H9 (cell line): Measurements from ENCODE around the gene TTC39B. TPM values are rescaled to one million over a fixed set of nuclear protein-coding genes. Genes with fewer than 3 reads are reported as not detected.

ENCODE experiments used
- DNase-seq: peaks from one replicate; pipeline ENCODE4 v3.0.0-alpha.2; 2017
- H2AFZ ChIP-seq: one replicate; pipeline ENCODE4 v1.6.1; 2013; ENCODE audit warnings: mild to moderate bottlenecking, low read length, control low read depth, moderate library complexity
- H2AK5ac ChIP-seq: 2 replicates; pipeline ENCODE4 v1.6.1; 2013; ENCODE audit warnings: low read length, control low read depth, mixed read lengths; ENCODE audit not compliant: insufficient read length
- H2BK120ac ChIP-seq: one replicate; pipeline ENCODE4 v1.6.1; 2013; ENCODE audit warnings: low read depth, mild to moderate bottlenecking, low read length, control low read depth, inconsistent platforms; ENCODE audit not compliant: poor library complexity, severe bottlenecking
- H2BK12ac ChIP-seq: 2 replicates; pipeline ENCODE4 v1.6.1; 2013; ENCODE audit warnings: low read length, control low read depth, mixed read lengths, low read depth; ENCODE audit not compliant: insufficient read length
- H2BK15ac ChIP-seq: 2 replicates; pipeline ENCODE4 v1.6.1; 2013; ENCODE audit warnings: low read depth, low read length, control low read depth
- H2BK20ac ChIP-seq: one replicate; pipeline ENCODE4 v1.6.1; 2013; ENCODE audit warnings: low read depth, mild to moderate bottlenecking, low read length, control low read depth, inconsistent platforms; ENCODE audit not compliant: poor library complexity, severe bottlenecking
- H2BK5ac ChIP-seq: 2 replicates; pipeline ENCODE4 v1.6.1; 2013; ENCODE audit warnings: low read length, control low read depth, mixed read lengths; ENCODE audit not compliant: insufficient read length
- H3K14ac ChIP-seq: 2 replicates; pipeline ENCODE4 v1.6.1; 2013; ENCODE audit warnings: low read length, control low read depth; ENCODE audit not compliant: insufficient read depth
- H3K18ac ChIP-seq: 2 replicates; pipeline ENCODE4 v1.6.1; 2013; ENCODE audit warnings: low read depth, mild to moderate bottlenecking, mixed read lengths, low read length, control low read depth; ENCODE audit not compliant: insufficient read length
- H3K23ac ChIP-seq: 2 replicates; pipeline ENCODE4 v1.6.1; 2013; ENCODE audit warnings: low read length, control low read depth, mixed read lengths, low read depth; ENCODE audit not compliant: insufficient read length
- H3K23me2 ChIP-seq: 2 replicates; pipeline ENCODE4 v1.6.1; 2013; ENCODE audit warnings: low read depth, mild to moderate bottlenecking, mixed read lengths, low read length, control low read depth; ENCODE audit not compliant: insufficient read length, poor library complexity, severe bottlenecking
- H3K27ac ChIP-seq: 2 replicates; pipeline ENCODE4 v1.5.1; 2013; ENCODE audit warnings: low read length, control low read depth, mixed read lengths, low read depth; ENCODE audit not compliant: insufficient read length
- H3K27me3 ChIP-seq: 2 replicates; pipeline ENCODE4 v1.6.1; 2013; ENCODE audit warnings: low read length, control low read depth, inconsistent platforms; ENCODE audit not compliant: insufficient read depth
- H3K4ac ChIP-seq: 2 replicates; pipeline ENCODE4 v1.6.1; 2013; ENCODE audit warnings: low read depth, mild to moderate bottlenecking, control low read depth, inconsistent platforms, low read length, moderate library complexity
- H3K4me1 ChIP-seq: 2 replicates; pipeline ENCODE4 v1.6.1; 2013; ENCODE audit warnings: low read length, control low read depth, inconsistent platforms; ENCODE audit not compliant: insufficient read depth
- H3K4me2 ChIP-seq: 2 replicates; pipeline ENCODE4 v1.6.1; 2013; ENCODE audit warnings: low read length, control low read depth, mixed read lengths; ENCODE audit not compliant: insufficient read length, insufficient read depth
- H3K56ac ChIP-seq: 2 replicates; pipeline ENCODE4 v1.6.1; 2013; ENCODE audit warnings: low read depth, mild to moderate bottlenecking, mixed read lengths, low read length, control low read depth; ENCODE audit not compliant: insufficient read length
- H3K79me1 ChIP-seq: 2 replicates; pipeline ENCODE4 v1.6.1; 2013; ENCODE audit warnings: low read depth, mild to moderate bottlenecking, moderate library complexity, low read length, control low read depth, inconsistent platforms; ENCODE audit not compliant: insufficient read depth, poor library complexity, severe bottlenecking
- H3K79me2 ChIP-seq: 2 replicates; pipeline ENCODE4 v1.6.1; 2013; ENCODE audit warnings: low read length, control low read depth, inconsistent platforms; ENCODE audit not compliant: insufficient read depth
- H3K9ac ChIP-seq: 2 replicates; pipeline ENCODE4 v1.6.1; 2013; ENCODE audit warnings: low read length, control low read depth, mixed read lengths; ENCODE audit not compliant: insufficient read length; ENCODE audit errors: extremely low read depth
- H3K9me3 ChIP-seq: one replicate; pipeline ENCODE4 v1.6.1; 2013; ENCODE audit warnings: low read depth, low read length, inconsistent platforms; ENCODE audit not compliant: control insufficient read depth
- H3T11ph ChIP-seq: one replicate; pipeline ENCODE4 v1.6.1; 2013; ENCODE audit warnings: mild to moderate bottlenecking, low read length, control low read depth, inconsistent platforms
- H4K20me1 ChIP-seq: one replicate; pipeline ENCODE4 v1.6.1; 2013; ENCODE audit not compliant: control insufficient read depth, insufficient read length, insufficient read depth
- H4K5ac ChIP-seq: 2 replicates; pipeline ENCODE4 v1.6.1; 2013; ENCODE audit warnings: low read depth, mild to moderate bottlenecking, mixed read lengths, low read length, control low read depth; ENCODE audit not compliant: insufficient read length
- H4K8ac ChIP-seq: replicated peaks from 2 replicates; pipeline ENCODE4 v1.6.1; 2013; ENCODE audit warnings: low read length, control low read depth, mixed read lengths, low read depth; ENCODE audit not compliant: insufficient read length
- H4K91ac ChIP-seq: 2 replicates; pipeline ENCODE4 v1.6.1; 2013; ENCODE audit warnings: low read depth, mild to moderate bottlenecking, moderate library complexity, mixed read lengths, low read length, control low read depth; ENCODE audit not compliant: insufficient read length
- H3K27ac Mint-ChIP-seq, 3 experiments: 2 replicates in 2 of 3; 3 replicates in 1 of 3; pipeline ENCODE4 v1.8.0; 2020 to 2021; ENCODE audit warnings: mixed read lengths in 3 of 3, mild to moderate bottlenecking in 1 of 3, moderate library complexity in 1 of 3
- H3K27me3 Mint-ChIP-seq: 2 replicates; pipeline ENCODE4 v1.8.0; 2021; ENCODE audit warnings: low read depth, mild to moderate bottlenecking, moderate library complexity, mixed read lengths
- H3K36me3 Mint-ChIP-seq, 3 experiments: 2 replicates in 2 of 3; 3 replicates in 1 of 3; pipeline ENCODE4 v1.8.0; 2020 to 2021; ENCODE audit warnings: low read depth in 3 of 3, mixed read lengths in 3 of 3; ENCODE audit not compliant: insufficient read depth in 1 of 3
- H3K4me1 Mint-ChIP-seq, 2 experiments: 2 replicates each; pipeline ENCODE4 v1.8.0; 2020; ENCODE audit warnings: mixed read lengths in 2 of 2
- H3K4me3 Mint-ChIP-seq, 2 experiments: 2 replicates in 1 of 2; 3 replicates in 1 of 2; pipeline ENCODE4 v1.8.0; 2020 to 2021; ENCODE audit warnings: mild to moderate bottlenecking in 2 of 2, mixed read lengths in 2 of 2, moderate library complexity in 1 of 2
- H3K9me3 Mint-ChIP-seq, 2 experiments: 2 replicates in 1 of 2; 3 replicates in 1 of 2; pipeline ENCODE4 v1.8.0; 2020; ENCODE audit warnings: mild to moderate bottlenecking in 2 of 2, mixed read lengths in 2 of 2, moderate library complexity in 1 of 2
- CTCF ChIP-seq: fragments of 200-600 bp; sonication (generic); conservative IDR thresholded peaks from 3 replicates; pipeline ENCODE4 v1.8.0; 2021; ENCODE audit warnings: antibody characterized with exemption, mild to moderate bottlenecking
- WGBS: extraction: QIAGEN DNeasy Blood & Tissue Kit; methylation state at CpG from one replicate; pipeline ENCODE4 v1.1.7; 2013; ENCODE audit warnings: missing lambda C conversion rate, low lambda C conversion rate, mixed read lengths; ENCODE audit not compliant: insufficient read length; ENCODE audit errors: extremely low coverage; 5-methylcytosine and 5-hydroxymethylcytosine counted together
- total RNA-seq: library from RNA; stranded (reverse); gene quantifications from 2 replicates; pipeline ENCODE4 v1.2.1, GENCODE V29; 2021

The TTC39B gene
- total RNA-seq, 1 experiment from 2014 or later: 8.2 TPM

GRCh38 chr9:15295761-15296405 is 11.1 kb downstream of the TTC39B start:
- no peak overlapping the region for H3K4ac ChIP-seq
- H3K27ac ChIP-seq: no peak overlapping the region
- no peak for TF ChIP-seq CTCF
- Mint-ChIP-seq H3K36me3 (peaks cover 20 to 24% (median 20%) of the 10 kb centered on the region in 3 experiments), H3K27me3 (no peaks in the 10 kb centered on the region), H3K9me3 (peaks cover 10% of the 10 kb centered on the region in 2 experiments), H3K4me1 (peaks cover 24 to 26% of the 10 kb centered on the region in 2 experiments), H3K27ac (peak overlapping the region in 1 of 3 experiments; percentile 45; a peak in 1 of 7 replicates), H3K4me3 (no peak overlapping the region)
- no peak overlapping the region for H4K91ac ChIP-seq
- no peak overlapping the region for H2BK5ac ChIP-seq
- no peak overlapping the region for H3T11ph ChIP-seq
- no peak for DNase-seq
- H3K14ac ChIP-seq: no peak overlapping the region
- H2BK20ac ChIP-seq: no peak overlapping the region
- peaks cover 1% of the 10 kb centered on the region; the same call in 1 of the 2 replicates for H3K79me2 ChIP-seq
- no peak overlapping the region for H3K9ac ChIP-seq
- H2BK12ac ChIP-seq: no peak overlapping the region
- H3K27me3 ChIP-seq: no peaks in the 10 kb centered on the region
- H2BK120ac ChIP-seq: no peak overlapping the region
- no peak overlapping the region for H3K4me2 ChIP-seq
- no peak overlapping the region for H3K56ac ChIP-seq
- no peak overlapping the region for H4K5ac ChIP-seq
- H2AK5ac ChIP-seq: no peak overlapping the region
- no peak overlapping the region for H2BK15ac ChIP-seq
- H3K9me3 ChIP-seq: no peaks in the 10 kb centered on the region
- H3K23me2 ChIP-seq: no peaks in the 10 kb centered on the region
- no peak overlapping the region for H3K18ac ChIP-seq
- H4K20me1 ChIP-seq: no peaks in the 10 kb centered on the region
- peaks cover 5% of the 10 kb centered on the region; the same call in 1 of the 2 replicates for H3K4me1 ChIP-seq
- WGBS: no CpG with 5 or more reads among the region's 4 CpGs
- no peak overlapping the region for H2AFZ ChIP-seq
- no peaks in the 10 kb centered on the region for H3K79me1 ChIP-seq
- H4K8ac ChIP-seq: no peak overlapping the region
- no peak overlapping the region for H3K23ac ChIP-seq
